T-helper 17 cell (primary cell): ENCODE data around the gene OXLD1. TPM values are rescaled to one million over a fixed set of nuclear protein-coding genes. Genes with fewer than 3 reads are reported as not detected.
"Not testable (repeated sequence)": the region's sequence is repeated elsewhere in the genome, so short reads cannot be mapped to it uniquely, and the experiment has no call there.

Source experiments
- ATAC-seq: fragments of 150-1000 bp; cut with Tn5 transposase; 2 replicates; pipeline ENCODE4 v1.10.0; 2021; ENCODE audit warnings: mild to moderate bottlenecking, moderate library complexity
- DNase-seq, 3 donors: peaks; one replicate each; pipeline versions ENCODE4 v3.0.0 to v3.0.0-alpha.2; 2020 to 2021
- H3K9me3 ChIP-seq: one replicate; pipeline ENCODE4 v1.7.0; 2013; ENCODE audit warnings: low read length, mild to moderate bottlenecking; ENCODE audit not compliant: control insufficient read depth, poor library complexity, severe bottlenecking
- H3K27ac Mint-ChIP-seq: one replicate; pipeline ENCODE4 v1.8.0; 2022; ENCODE audit warnings: mild to moderate bottlenecking, moderate library complexity, mixed read lengths
- H3K27me3 Mint-ChIP-seq: one replicate; pipeline ENCODE4 v1.8.0; 2022; ENCODE audit warnings: mixed read lengths
- H3K36me3 Mint-ChIP-seq: one replicate; pipeline ENCODE4 v1.8.0; 2022; ENCODE audit warnings: low read depth, mixed read lengths
- H3K4me1 Mint-ChIP-seq: one replicate; pipeline ENCODE4 v1.8.0; 2022; ENCODE audit warnings: mild to moderate bottlenecking, mixed read lengths
- H3K4me3 Mint-ChIP-seq: one replicate; pipeline ENCODE4 v1.8.0; 2022; ENCODE audit warnings: mild to moderate bottlenecking, moderate library complexity, mixed read lengths
- total RNA-seq, 4 donors: library from RNA in 2 of 4; stranded (reverse) in 2 of 4; gene quantifications; one replicate each; pipeline ENCODE4 v1.2.3 and lab custom pipeline; 2022 to 2026

OXLD1 gene
- total RNA-seq, 2 donors from 2014 or later, result 32.8 to 34.4 TPM

GRCh38 chr17:81683208-81683583 is 16.8 kb upstream of the OXLD1 start:
- peaks cover 15% of the 10 kb centered on the region for H3K4me1 Mint-ChIP-seq
- H3K27me3 Mint-ChIP-seq, result no peaks in the 10 kb centered on the region
- peak overlapping the region; percentile 88 for H3K27ac Mint-ChIP-seq
- no peaks in the 10 kb centered on the region for H3K9me3 ChIP-seq
- H3K36me3 Mint-ChIP-seq, result peaks cover 3% of the 10 kb centered on the region
- H3K4me3 Mint-ChIP-seq, result peak overlapping the region; percentile 99
- ATAC-seq (peak; percentile 26), DNase-seq (no peak)

GRCh38 chr17:81682565-81683207 is 16.3 kb upstream of the OXLD1 start:
- Mint-ChIP-seq H3K4me1 (peaks cover 17% of the 10 kb centered on the region), H3K27me3 (no peaks in the 10 kb centered on the region), H3K4me3 (peak overlapping the region; percentile 99), H3K27ac (peak overlapping the region; percentile 60), H3K36me3 (peaks cover 3% of the 10 kb centered on the region)
- no peaks in the 10 kb centered on the region for H3K9me3 ChIP-seq
- DNase-seq (no peak), ATAC-seq (no peak)

- no peak for DNase-seq
- Mint-ChIP-seq H3K27me3 (no peaks in the 10 kb centered on the region), H3K36me3 (peaks cover 3% of the 10 kb centered on the region), H3K27ac (no peak overlapping the region), H3K4me3 (no peak overlapping the region), H3K4me1 (peaks cover 17% of the 10 kb centered on the region)
- no peak for ATAC-seq
- no peaks in the 10 kb centered on the region for H3K9me3 ChIP-seq
Observed at GRCh38 chr17:81681672-81682071, 15.3 kb upstream of the OXLD1 start.

- Mint-ChIP-seq H3K36me3 (peaks cover 3% of the 10 kb centered on the region), H3K27me3 (no peaks in the 10 kb centered on the region), H3K4me1 (peaks cover 22% of the 10 kb centered on the region), H3K4me3 (no peak overlapping the region), H3K27ac (no peak overlapping the region)
- no peaks in the 10 kb centered on the region for H3K9me3 ChIP-seq
- DNase-seq (no peak), ATAC-seq (no peak)
Observed at GRCh38 chr17:81680150-81680549, 13.7 kb upstream of the OXLD1 start.

GRCh38 chr17:81676906-81677305 is 10.5 kb upstream of the OXLD1 start:
- H3K27me3 Mint-ChIP-seq, result no peaks in the 10 kb centered on the region
- no peaks in the 10 kb centered on the region for H3K36me3 Mint-ChIP-seq
- no peaks in the 10 kb centered on the region for H3K9me3 ChIP-seq
- DNase-seq (no peak), ATAC-seq (no peak)
- peaks cover 7% of the 10 kb centered on the region for H3K4me1 Mint-ChIP-seq
- no peak overlapping the region for H3K27ac Mint-ChIP-seq
- H3K4me3 Mint-ChIP-seq, result no peak overlapping the region

- H3K27ac Mint-ChIP-seq, H3K4me3 Mint-ChIP-seq, H3K4me1 Mint-ChIP-seq, ATAC-seq, DNase-seq, H3K27me3 Mint-ChIP-seq, H3K9me3 ChIP-seq, H3K36me3 Mint-ChIP-seq: not testable (repeated sequence)
Observed at GRCh38 chr17:81675515-81676221, 9.3 kb upstream of the OXLD1 start.

- H3K9me3 ChIP-seq, result no peaks in the 10 kb centered on the region
- DNase-seq (no peak), ATAC-seq (no peak)
- Mint-ChIP-seq H3K27ac (no peak overlapping the region), H3K4me1 (peaks cover 9% of the 10 kb centered on the region), H3K27me3 (no peaks in the 10 kb centered on the region), H3K4me3 (no peak overlapping the region), H3K36me3 (no peaks in the 10 kb centered on the region)
Observed at GRCh38 chr17:81673561-81674258, 7.3 kb upstream of the OXLD1 start.

- no peak for ATAC-seq
- Mint-ChIP-seq H3K4me3 (no peak overlapping the region), H3K27ac (no peak overlapping the region), H3K4me1 (peaks cover 15% of the 10 kb centered on the region), H3K36me3 (no peaks in the 10 kb centered on the region), H3K27me3 (no peaks in the 10 kb centered on the region)
- no peaks in the 10 kb centered on the region for H3K9me3 ChIP-seq
- DNase-seq, result no peak
Observed at GRCh38 chr17:81672954-81673353, 6.5 kb upstream of the OXLD1 start.

GRCh38 chr17:81672504-81672903 is 6.1 kb upstream of the OXLD1 start:
- no peaks in the 10 kb centered on the region for H3K27me3 Mint-ChIP-seq
- DNase-seq (no peak), ATAC-seq (no peak)
- peaks cover 17% of the 10 kb centered on the region for H3K4me1 Mint-ChIP-seq
- H3K36me3 Mint-ChIP-seq, result no peaks in the 10 kb centered on the region
- H3K4me3 Mint-ChIP-seq, result no peak overlapping the region
- H3K27ac Mint-ChIP-seq, result no peak overlapping the region
- H3K9me3 ChIP-seq, result no peaks in the 10 kb centered on the region

GRCh38 chr17:81667754-81668153 is 1.3 kb upstream of the OXLD1 start:
- no peak for ATAC-seq
- no peaks in the 10 kb centered on the region for H3K27me3 Mint-ChIP-seq
- no peaks in the 10 kb centered on the region for H3K9me3 ChIP-seq
- peak overlapping the region; percentile 91 for H3K27ac Mint-ChIP-seq
- H3K36me3 Mint-ChIP-seq, result no peaks in the 10 kb centered on the region
- DNase-seq, result no peak
- H3K4me1 Mint-ChIP-seq, result peaks cover 33% of the 10 kb centered on the region
- H3K4me3 Mint-ChIP-seq, result peak overlapping the region; percentile 96

- Mint-ChIP-seq H3K4me1 (peaks cover 35% of the 10 kb centered on the region), H3K36me3 (no peaks in the 10 kb centered on the region), H3K27me3 (no peaks in the 10 kb centered on the region), H3K27ac (peak overlapping the region; percentile 91), H3K4me3 (peak overlapping the region; percentile 96)
- DNase-seq (peak in 1 of 3 donors; percentile 24), ATAC-seq (peak; percentile 21)
- H3K9me3 ChIP-seq, result no peaks in the 10 kb centered on the region
Observed at GRCh38 chr17:81666092-81666341, 388 bp downstream of the OXLD1 start.

GRCh38 chr17:81665205-81666091 is 957 bp downstream of the OXLD1 start:
- DNase-seq, result no peak
- H3K9me3 ChIP-seq, result no peaks in the 10 kb centered on the region
- ATAC-seq, result peak; percentile 16
- no peaks in the 10 kb centered on the region for H3K36me3 Mint-ChIP-seq
- no peaks in the 10 kb centered on the region for H3K27me3 Mint-ChIP-seq
- peak overlapping the region; percentile 96 for H3K4me3 Mint-ChIP-seq
- H3K27ac Mint-ChIP-seq, result peak overlapping the region; percentile 91
- peaks cover 35% of the 10 kb centered on the region for H3K4me1 Mint-ChIP-seq

GRCh38 chr17:81664051-81664470 is 2.3 kb downstream of the OXLD1 start:
- no peak for ATAC-seq
- H3K4me3 Mint-ChIP-seq, result peak overlapping the region; percentile 21
- peaks cover 33% of the 10 kb centered on the region for H3K4me1 Mint-ChIP-seq
- H3K9me3 ChIP-seq, result no peaks in the 10 kb centered on the region
- no peaks in the 10 kb centered on the region for H3K27me3 Mint-ChIP-seq
- no peak for DNase-seq
- H3K27ac Mint-ChIP-seq, result peak overlapping the region; percentile 91
- no peaks in the 10 kb centered on the region for H3K36me3 Mint-ChIP-seq
